Activated CD8-positive, alpha-beta memory T cell treated with anti-CD3 and anti-CD28 coated beads, Interleukin-2, amount 10 ng/mL, durations not matched to agents 7 days and 5 days (primary cell): ENCODE results near the gene GPC3. TPM values are rescaled to one million over a fixed set of nuclear protein-coding genes. Genes with fewer than 3 reads are reported as not detected.
"Not testable (repeated sequence)": the region's sequence is repeated elsewhere in the genome, so short reads cannot be mapped to it uniquely, and the experiment has no call there.

Experiments used
- ATAC-seq: fragments of 150-1000 bp; cut with Tn5 transposase; one replicate; pipeline ENCODE4 v1.10.0; 2021; ENCODE audit warnings: moderate library complexity
- CTCF ChIA-PET: fragments of 350-600 bp; sonication (Branson Sonifier 250); formaldehyde crosslinking; loops from one replicate; lab custom pipeline; 2021; ENCODE audit warnings: antibody characterized with exemption; lab: Charles Lee
- DNase-seq: peaks from one replicate; pipeline ENCODE4 v3.0.0-alpha.2; 2020
- H3K27ac Mint-ChIP-seq: one replicate; pipeline ENCODE4 v1.8.0; 2021; ENCODE audit warnings: mild to moderate bottlenecking, mixed read lengths
- H3K27me3 Mint-ChIP-seq: one replicate; pipeline ENCODE4 v1.8.0; 2021; ENCODE audit warnings: mixed read lengths
- H3K36me3 Mint-ChIP-seq: one replicate; pipeline ENCODE4 v1.8.0; 2021; ENCODE audit warnings: mild to moderate bottlenecking, mixed read lengths
- H3K4me1 Mint-ChIP-seq: one replicate; pipeline ENCODE4 v1.8.0; 2021; ENCODE audit warnings: mixed read lengths
- H3K4me3 Mint-ChIP-seq: one replicate; pipeline ENCODE4 v1.8.0; 2021; ENCODE audit warnings: mild to moderate bottlenecking, moderate library complexity, mixed read lengths
- H3K9me3 Mint-ChIP-seq: one replicate; pipeline ENCODE4 v1.8.0; 2022; ENCODE audit warnings: low read depth, mixed read lengths
- total RNA-seq, 2 experiments: library from RNA; stranded (reverse); gene quantifications; one replicate each; pipeline ENCODE4 v1.2.3, GENCODE V29; 2021

Gene GPC3
- total RNA-seq, 2 experiments from 2014 or later = not detected

DNA sequence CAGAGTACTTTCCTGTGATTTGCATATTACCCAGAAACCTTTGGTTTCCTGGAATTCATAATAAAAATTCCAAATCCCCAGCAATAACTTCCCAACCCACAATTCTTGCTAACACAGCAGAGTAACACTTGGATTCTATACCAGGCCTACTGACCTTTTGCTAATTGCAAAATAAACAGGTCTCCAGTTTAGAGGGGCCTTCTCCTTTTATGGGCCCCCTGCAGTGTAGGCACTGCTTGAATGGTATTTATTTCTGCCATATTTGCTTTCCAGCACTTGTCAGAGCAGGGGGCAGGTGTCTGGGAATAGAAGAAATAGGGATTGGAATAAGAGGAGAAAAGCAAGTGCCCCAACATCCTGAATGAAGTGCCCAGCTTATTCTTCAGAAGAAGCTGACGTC is 25.3 kb upstream of the GPC3 start:
- Mint-ChIP-seq H3K4me1 (no peaks in the 10 kb centered on the region), H3K4me3 (no peak overlapping the region), H3K9me3 (no peaks in the 10 kb centered on the region), H3K36me3 (no peaks in the 10 kb centered on the region), H3K27ac (no peak overlapping the region), H3K27me3 (no peaks in the 10 kb centered on the region)
- no peak for ATAC-seq
- CTCF ChIA-PET = no interaction called here
- no peak for DNase-seq

DNA sequence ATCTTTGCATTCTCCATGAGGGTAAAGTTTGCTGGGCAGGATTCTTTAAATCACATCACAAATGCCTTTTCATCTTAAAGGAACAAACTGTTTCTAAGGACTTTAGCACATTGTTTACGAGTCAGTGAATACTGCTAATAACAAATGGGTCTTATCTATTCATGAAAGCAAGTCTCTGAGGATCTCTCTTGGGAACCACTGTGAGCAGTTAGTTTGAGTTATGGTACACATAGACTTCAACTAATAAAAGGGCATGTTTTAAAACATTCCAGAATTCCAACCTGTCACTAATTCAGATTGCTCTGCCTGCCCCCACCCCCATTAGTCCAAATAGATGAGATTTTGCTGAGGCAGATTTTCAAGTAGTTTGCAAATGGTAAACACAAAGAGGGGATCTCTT is 22.3 kb upstream of the GPC3 start:
- DNase-seq (no peak), ATAC-seq (no peak)
- Mint-ChIP-seq H3K4me3 (no peak overlapping the region), H3K27me3 (no peaks in the 10 kb centered on the region), H3K36me3 (no peaks in the 10 kb centered on the region), H3K4me1 (no peaks in the 10 kb centered on the region), H3K9me3 (no peaks in the 10 kb centered on the region), H3K27ac (no peak overlapping the region)
- CTCF ChIA-PET = no interaction called here

DNA sequence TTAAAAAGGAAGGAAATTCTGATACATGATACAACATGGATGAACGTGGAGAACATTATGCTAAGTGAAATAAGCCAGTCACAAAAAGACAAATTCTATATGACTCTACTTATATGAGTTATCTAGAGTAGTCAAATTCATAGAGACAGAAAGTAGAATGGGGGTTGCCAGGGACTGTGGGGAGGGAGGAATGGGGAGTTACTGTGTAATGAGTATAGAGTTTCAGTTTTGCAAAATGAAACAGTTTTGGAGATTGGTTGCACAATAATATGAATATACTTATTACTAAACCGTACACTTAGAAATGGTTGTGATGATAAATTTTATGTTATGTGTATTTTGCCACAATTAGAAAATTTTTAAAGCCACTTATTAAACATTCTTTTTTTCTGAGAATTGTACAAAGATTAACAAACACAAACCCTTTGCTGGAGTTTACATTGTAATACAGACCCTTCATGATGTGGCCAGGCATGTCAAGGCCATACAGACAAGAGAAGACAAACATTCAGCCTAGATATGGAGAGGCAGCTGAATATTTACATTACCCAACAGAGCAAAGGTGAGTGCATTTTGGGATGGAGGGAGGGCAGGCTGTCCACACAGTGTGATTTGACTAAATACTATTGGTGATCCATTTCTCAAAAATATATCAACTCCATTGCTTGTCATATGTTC is 21.2 kb upstream of the GPC3 start:
- no peaks in the 10 kb centered on the region for H3K36me3 Mint-ChIP-seq
- no peak overlapping the region for H3K4me3 Mint-ChIP-seq
- H3K4me1 Mint-ChIP-seq = no peaks in the 10 kb centered on the region
- no peak for ATAC-seq
- CTCF ChIA-PET = no interaction called here
- no peak for DNase-seq
- no peak overlapping the region for H3K27ac Mint-ChIP-seq
- no peaks in the 10 kb centered on the region for H3K27me3 Mint-ChIP-seq
- H3K9me3 Mint-ChIP-seq = no peaks in the 10 kb centered on the region

DNA sequence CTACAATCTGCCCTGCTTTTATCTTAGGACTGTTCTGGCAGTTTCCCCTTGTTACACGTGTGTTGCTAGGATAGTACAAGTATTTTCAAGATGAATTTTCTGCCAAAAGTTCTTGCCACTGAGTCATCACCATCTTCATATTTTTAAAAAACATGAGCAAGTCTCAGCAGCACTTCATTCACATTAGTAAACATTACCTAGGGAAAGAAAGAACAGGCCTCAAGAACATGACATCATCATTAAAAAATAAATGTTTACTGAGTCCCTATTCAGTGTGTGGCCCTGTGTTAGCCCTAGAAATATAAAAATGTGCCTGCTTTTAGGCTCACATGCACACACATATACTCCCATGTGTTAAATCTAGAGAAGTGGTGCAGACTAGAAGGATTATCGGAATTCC is 18.7 kb upstream of the GPC3 start:
- Mint-ChIP-seq H3K9me3 (no peaks in the 10 kb centered on the region), H3K27ac (no peak overlapping the region), H3K4me3 (no peak overlapping the region), H3K27me3 (peaks cover 3% of the 10 kb centered on the region), H3K4me1 (no peaks in the 10 kb centered on the region), H3K36me3 (no peaks in the 10 kb centered on the region)
- DNase-seq = no peak
- ATAC-seq = no peak
- CTCF ChIA-PET = no interaction called here

DNA sequence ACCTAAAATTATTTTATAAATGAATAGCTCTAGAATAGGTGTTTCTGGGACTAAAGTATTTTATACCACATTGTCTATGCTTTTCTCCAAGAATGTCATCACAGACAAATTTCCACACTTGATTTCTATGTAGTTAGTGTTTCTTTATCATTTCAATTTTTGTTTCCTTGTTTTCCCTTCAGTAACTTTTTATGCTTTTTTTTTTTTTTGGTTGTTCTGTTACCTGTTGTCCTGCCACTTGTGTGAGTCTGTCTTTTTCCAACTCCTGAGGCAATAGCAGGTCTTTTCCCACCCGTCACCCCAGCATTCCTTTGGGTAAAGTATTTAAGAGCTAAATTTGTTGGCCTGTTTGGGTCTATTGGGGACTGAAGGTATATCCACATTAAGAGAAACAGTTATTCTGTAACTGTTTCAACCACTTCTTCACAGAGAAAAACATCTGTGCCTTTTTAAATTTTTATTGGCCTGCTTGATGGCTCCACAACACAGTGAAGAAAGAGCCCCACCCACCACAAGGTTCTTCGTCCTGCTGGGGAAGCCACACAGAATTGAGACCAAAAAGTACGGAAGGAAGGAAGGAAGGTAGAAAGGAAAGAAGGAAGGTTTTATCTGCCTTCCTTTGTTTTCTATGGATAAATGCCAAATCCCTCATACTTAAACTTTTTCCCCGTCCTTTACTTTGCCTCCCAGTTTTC is 17.7 kb upstream of the GPC3 start:
- Mint-ChIP-seq H3K9me3 (no peaks in the 10 kb centered on the region), H3K27me3 (peaks cover 3% of the 10 kb centered on the region), H3K27ac (no peak overlapping the region), H3K36me3 (no peaks in the 10 kb centered on the region), H3K4me1 (no peaks in the 10 kb centered on the region), H3K4me3 (no peak overlapping the region)
- ATAC-seq (no peak), DNase-seq (no peak)
- CTCF ChIA-PET = interaction anchor here (0.7 kb wide), 1 partner anchor 215 kb away, joined by 3 read pairs; no protein-coding TSS in a partner anchor

DNA sequence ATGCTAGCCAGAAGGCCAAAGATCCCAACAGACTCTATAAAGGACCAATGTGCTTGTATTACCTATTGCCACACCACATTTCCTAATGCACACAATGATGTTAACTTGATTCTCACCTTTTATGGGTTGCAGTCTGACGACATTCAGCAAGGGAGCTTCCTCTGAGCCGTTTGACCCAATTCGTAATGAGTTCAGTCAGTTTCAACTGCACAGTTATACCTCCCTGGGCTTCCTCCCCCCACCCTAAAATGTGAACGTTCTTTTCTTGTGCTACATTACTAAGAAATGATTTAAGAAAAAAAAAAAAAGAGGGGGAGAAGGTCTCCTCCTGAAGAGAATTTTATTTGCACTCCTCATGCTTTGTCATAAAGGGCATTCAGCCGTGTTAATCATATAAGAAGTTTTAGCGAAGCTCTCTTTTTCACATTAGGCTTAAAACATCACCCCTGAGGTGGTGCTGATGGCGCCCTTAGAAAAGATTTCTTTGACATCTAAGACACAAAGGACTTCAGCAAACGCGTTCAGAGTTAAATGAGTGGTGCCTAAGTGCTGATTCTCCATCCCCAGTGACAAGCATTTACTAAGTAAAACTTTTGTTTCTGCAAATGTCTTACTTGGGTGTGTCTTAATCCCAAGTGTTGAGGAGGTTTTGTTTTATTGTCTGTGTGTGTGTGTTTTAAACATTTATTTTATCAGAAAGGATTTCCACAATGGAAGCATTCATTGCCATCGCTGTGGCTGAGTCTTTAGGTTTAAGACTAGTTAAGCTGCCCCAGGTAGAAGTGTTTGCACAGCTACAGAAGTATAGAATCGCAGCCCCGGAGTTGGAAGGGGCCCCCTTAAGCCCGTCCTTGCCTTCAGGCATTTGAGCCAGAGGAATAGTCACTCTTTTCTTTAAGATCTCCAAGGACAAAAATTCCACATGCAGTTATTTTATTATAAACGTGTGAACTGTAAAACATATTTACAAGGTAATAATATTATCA is 15.2 kb upstream of the GPC3 start:
- no peaks in the 10 kb centered on the region for H3K4me1 Mint-ChIP-seq
- H3K9me3 Mint-ChIP-seq = no peaks in the 10 kb centered on the region
- no peaks in the 10 kb centered on the region for H3K36me3 Mint-ChIP-seq
- ATAC-seq = no peak
- CTCF ChIA-PET = no interaction called here
- no peak overlapping the region for H3K4me3 Mint-ChIP-seq
- H3K27ac Mint-ChIP-seq = no peak overlapping the region
- DNase-seq = no peak
- H3K27me3 Mint-ChIP-seq = peaks cover 10% of the 10 kb centered on the region

DNA sequence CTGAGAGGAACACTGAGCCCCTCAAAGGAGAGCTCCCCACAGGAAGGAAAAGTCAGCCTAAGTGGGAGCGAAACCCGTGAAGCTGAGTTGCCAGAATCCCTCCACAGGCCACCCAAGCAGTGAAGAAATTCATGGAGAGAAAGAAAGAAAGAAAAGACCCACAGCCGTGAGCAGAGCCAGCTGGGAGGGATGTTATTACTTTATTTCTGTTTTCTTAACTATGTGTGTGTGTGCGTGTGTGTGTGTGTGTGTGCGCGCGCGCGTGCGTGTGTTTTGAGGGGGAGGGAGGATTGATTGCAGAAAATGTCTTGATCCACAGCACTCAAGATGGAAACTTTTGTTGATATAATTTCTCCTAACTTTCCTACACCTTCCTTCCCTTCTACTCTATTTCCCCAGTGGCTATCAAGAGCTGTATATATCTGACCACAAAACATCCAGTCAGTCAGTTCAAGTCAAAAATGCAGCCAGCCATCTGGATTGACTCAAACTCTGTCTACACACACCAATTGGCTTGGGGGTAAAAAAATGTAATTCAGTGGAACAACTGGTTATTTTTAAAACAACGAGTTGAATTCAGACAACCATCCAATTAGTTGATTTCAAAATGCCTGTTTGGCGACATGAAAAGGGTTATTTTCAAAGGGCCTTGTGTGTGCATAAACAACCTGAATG is 13.8 kb upstream of the GPC3 start:
- ATAC-seq = no peak
- Mint-ChIP-seq H3K4me1 (no peaks in the 10 kb centered on the region), H3K9me3 (no peaks in the 10 kb centered on the region), H3K4me3 (no peak overlapping the region), H3K27me3 (peaks cover 14% of the 10 kb centered on the region), H3K27ac (no peak overlapping the region), H3K36me3 (no peaks in the 10 kb centered on the region)
- DNase-seq = no peak
- CTCF ChIA-PET = no interaction called here

DNA sequence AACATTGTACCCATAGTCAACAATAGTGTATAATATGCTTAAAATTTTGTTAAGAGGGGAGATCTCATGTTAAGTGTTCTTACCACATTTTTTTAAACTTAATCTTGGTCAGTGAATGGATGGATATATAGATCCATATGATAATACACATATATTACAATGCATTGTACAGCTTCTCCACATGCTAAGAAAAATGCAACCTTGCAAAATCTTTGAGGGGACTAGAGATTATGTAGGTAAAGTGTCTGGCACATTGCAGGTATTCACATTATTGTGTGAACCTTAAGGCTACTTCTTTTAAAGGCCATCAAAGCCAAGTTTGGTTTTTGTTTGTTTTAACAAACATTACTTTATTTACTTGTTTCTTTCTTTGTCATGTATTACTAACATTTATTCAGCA is 10.4 kb upstream of the GPC3 start:
- CTCF ChIA-PET = no interaction called here
- no peak for ATAC-seq
- Mint-ChIP-seq H3K36me3 (no peaks in the 10 kb centered on the region), H3K9me3 (no peaks in the 10 kb centered on the region), H3K27ac (no peak overlapping the region), H3K4me1 (no peaks in the 10 kb centered on the region), H3K27me3 (peaks cover 11% of the 10 kb centered on the region), H3K4me3 (no peak overlapping the region)
- DNase-seq = no peak

DNA sequence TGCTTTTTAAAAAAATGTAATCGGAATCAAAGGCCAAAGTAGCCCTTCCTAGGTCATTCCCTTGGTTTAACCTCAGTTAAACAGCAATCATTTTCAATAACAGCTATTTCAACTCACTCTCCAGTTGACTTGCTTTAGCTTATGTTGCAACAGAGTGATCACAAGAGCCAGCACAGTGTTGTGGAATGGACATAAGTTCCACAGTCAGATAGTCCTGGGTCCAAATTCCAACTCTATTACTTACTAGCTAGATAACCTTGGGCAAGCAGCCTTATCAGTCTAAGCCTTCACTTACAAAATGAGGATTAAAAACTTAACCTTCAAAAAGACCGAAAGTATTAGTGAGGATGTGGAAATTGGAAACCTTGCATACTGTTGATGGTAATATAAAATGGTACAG is 9.2 kb upstream of the GPC3 start:
- H3K27me3 Mint-ChIP-seq = peaks cover 13% of the 10 kb centered on the region
- no peak overlapping the region for H3K27ac Mint-ChIP-seq
- H3K9me3 Mint-ChIP-seq = no peaks in the 10 kb centered on the region
- H3K4me3 Mint-ChIP-seq = no peak overlapping the region
- no peaks in the 10 kb centered on the region for H3K4me1 Mint-ChIP-seq
- CTCF ChIA-PET = no interaction called here
- no peak for ATAC-seq
- H3K36me3 Mint-ChIP-seq = no peaks in the 10 kb centered on the region
- no peak for DNase-seq

DNA sequence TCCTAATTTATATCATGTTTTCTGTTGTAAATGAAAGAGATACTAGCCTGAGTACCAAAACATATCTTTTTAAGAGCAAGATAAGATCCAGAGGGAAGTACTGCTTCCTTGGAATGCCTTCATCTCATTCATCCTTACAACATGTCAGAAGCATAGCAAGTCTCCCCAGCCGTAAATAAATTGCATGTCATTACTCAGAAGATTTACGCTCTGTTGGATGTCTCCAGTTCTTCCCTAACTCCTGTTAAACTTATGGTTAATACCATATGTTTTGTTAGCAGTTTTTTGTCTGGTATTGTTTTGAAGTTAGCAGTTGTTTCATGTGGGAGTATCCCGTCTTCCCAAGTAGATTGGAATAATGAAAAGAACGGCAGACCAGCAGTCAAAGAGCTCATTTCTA is 7.5 kb upstream of the GPC3 start:
- DNase-seq (no peak), ATAC-seq (no peak)
- Mint-ChIP-seq H3K27me3 (peaks cover 14% of the 10 kb centered on the region), H3K9me3 (no peaks in the 10 kb centered on the region), H3K4me3 (no peak overlapping the region), H3K4me1 (no peaks in the 10 kb centered on the region), H3K36me3 (no peaks in the 10 kb centered on the region), H3K27ac (no peak overlapping the region)
- CTCF ChIA-PET = no interaction called here

DNA sequence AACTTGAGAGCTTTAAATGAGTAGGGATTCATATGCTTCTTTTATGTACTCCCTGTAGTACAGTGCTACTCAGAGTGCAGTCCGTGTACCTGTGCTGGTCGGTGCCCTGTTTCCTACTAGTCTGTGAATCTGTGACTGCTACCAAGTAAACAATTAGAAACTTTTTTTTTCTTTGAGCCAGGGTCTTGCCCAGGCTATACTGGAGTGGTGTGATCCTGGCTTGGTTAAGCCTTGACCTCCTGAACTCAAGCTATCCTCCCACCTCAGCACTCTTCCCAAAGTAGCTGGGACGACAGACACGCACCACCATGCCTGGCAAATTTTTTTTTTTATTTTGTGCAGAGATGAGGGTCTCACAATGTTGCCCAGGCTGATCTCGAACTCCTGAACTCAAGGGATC is 6.4 kb upstream of the GPC3 start:
- DNase-seq = no peak
- ATAC-seq = no peak
- CTCF ChIA-PET = no interaction called here
- Mint-ChIP-seq H3K4me1 (no peaks in the 10 kb centered on the region), H3K9me3 (no peaks in the 10 kb centered on the region), H3K36me3 (no peaks in the 10 kb centered on the region), H3K4me3 (no peak overlapping the region), H3K27me3 (peaks cover 15% of the 10 kb centered on the region), H3K27ac (no peak overlapping the region)

DNA sequence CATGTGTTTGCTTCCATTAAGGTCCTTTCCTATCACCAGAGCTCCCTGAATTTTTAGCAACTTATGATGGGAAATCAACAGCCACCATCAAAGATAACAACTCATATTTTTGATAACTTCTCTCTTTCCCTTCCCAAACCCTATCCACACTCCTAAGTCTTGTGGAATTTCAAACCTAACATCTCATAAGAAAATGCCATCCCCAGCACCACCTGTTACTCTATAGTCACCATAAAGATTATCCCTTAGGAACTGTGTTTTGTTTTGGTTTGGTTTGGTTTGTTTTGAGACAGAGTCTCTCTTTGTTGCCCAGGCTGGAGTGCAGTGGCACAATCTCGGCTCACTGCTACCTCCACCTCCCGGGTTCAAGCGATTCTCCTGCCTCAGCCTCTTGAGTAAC is 5.7 kb upstream of the GPC3 start:
- ATAC-seq, H3K36me3 Mint-ChIP-seq, H3K27ac Mint-ChIP-seq, H3K4me3 Mint-ChIP-seq, H3K9me3 Mint-ChIP-seq, CTCF ChIA-PET, DNase-seq, H3K4me1 Mint-ChIP-seq: not testable (repeated sequence)
- peaks cover 19% of the 10 kb centered on the region for H3K27me3 Mint-ChIP-seq

DNA sequence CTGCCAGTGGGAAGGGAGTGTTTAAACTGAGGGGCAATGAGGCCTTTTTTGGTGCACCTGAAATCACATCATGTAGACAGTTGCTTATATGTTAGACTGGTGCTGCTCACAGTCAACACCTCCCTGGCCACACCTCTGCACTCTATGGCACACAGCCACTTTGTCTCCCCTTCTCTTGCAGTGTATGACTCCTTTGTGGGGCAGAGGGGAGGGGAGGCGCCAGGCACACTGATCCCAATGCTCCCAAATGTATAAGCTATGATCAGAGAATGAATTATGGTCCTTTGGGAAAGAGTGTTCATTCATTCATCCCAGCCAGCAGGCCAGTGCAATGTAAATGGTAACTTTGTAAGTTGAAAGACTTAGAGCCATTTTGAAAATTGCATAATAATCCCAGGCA is 4.6 kb upstream of the GPC3 start:
- no peak for DNase-seq
- CTCF ChIA-PET = no interaction called here
- ATAC-seq = no peak

More for the DNA sequence above, 4.6 kb upstream of the GPC3 start:
- Mint-ChIP-seq H3K36me3 (no peaks in the 10 kb centered on the region), H3K4me1 (peaks cover 2% of the 10 kb centered on the region), H3K9me3 (no peaks in the 10 kb centered on the region), H3K27me3 (peaks cover 22% of the 10 kb centered on the region), H3K4me3 (no peak overlapping the region), H3K27ac (no peak overlapping the region)
